Occipital lobe (tissue), 2 donors: ENCODE results near the gene CHRNA3. TPM values are rescaled to one million over a fixed set of nuclear protein-coding genes. Genes with fewer than 3 reads are reported as not detected.
"Not testable (repeated sequence)": the region's sequence is repeated elsewhere in the genome, so short reads cannot be mapped to it uniquely, and the experiment has no call there.

Source experiments
- DNase-seq: peaks from one replicate; lab custom pipeline; 2025; lab: John Stamatoyannopoulos, UW
- total RNA-seq: library from RNA; depleted of rRNA; stranded (reverse); fragments of >200 nt; gene quantifications from one replicate; pipeline ENCODE4 v1.2.3, GENCODE V29; 2014

CHRNA3 gene
- total RNA-seq, 1 donor from 2014 or later = 0.31 TPM

GRCh38 chr15:78618064-78618463 lies 2.7 kb downstream of the CHRNA3 start:
- no peak for DNase-seq

GRCh38 chr15:78617516-78617915 lies 3.3 kb downstream of the CHRNA3 start:
- DNase-seq = no peak

GRCh38 chr15:78617076-78617475 lies 3.7 kb downstream of the CHRNA3 start:
- no peak for DNase-seq

GRCh38 chr15:78616506-78616905 lies 4.3 kb downstream of the CHRNA3 start:
- DNase-seq = no peak

DNA sequence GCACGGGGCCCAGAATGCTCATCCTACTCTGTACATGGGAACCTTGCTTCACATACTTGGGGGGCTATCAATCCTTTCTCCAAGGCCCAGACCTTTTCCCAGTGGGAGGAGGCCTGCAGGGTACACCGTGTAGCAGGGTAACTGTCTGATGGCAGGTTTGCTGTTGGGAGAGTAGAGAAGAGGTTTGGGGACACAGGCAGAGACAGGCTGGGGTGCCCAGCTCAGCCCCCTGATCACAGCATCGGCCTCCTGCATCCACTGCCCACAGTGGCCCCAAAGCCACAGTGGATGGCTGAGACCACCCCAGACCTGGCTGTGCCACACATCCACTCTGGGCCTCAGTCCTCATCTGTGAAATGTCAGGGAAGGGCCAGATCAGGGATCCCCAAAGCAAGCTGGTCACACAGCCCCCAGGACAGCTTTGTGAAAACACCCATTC lies 5.6 kb downstream of the CHRNA3 start:
- no peak for DNase-seq

- no peak for DNase-seq
Measured at GRCh38 chr15:78614021-78614420, 6.8 kb downstream of the CHRNA3 start.

GRCh38 chr15:78609551-78609950 lies 11.2 kb downstream of the CHRNA3 start:
- DNase-seq = not testable (repeated sequence)

- DNase-seq = no peak
Measured at GRCh38 chr15:78605680-78606079, 15.1 kb downstream of the CHRNA3 start.

DNA sequence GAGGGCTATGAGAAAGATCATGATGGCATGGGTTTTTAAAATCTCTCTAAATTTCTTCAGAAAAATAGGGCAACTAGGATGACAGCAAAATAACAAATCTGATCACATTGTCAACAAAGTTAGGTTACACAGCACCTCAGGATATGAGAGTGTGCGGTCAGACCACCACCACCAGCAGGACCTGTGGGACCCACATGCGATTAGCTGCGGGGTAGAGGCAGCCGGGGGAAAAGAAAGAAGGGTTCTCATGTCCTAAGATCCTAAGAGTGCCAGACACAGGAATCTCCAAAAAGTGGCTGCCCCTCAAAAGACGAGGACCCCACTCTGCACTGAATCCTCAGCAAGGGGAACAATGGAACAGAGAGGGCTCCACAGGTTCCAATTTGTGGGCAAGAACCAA lies 15.6 kb downstream of the CHRNA3 start:
- DNase-seq = no peak

GRCh38 chr15:78604420-78604819 lies 16.4 kb downstream of the CHRNA3 start:
- DNase-seq = no peak

- no peak for DNase-seq
Measured at GRCh38 chr15:78603467-78603866, 17.3 kb downstream of the CHRNA3 start.

GRCh38 chr15:78599189-78599588 lies 21.6 kb downstream of the CHRNA3 start:
- no peak for DNase-seq

DNA sequence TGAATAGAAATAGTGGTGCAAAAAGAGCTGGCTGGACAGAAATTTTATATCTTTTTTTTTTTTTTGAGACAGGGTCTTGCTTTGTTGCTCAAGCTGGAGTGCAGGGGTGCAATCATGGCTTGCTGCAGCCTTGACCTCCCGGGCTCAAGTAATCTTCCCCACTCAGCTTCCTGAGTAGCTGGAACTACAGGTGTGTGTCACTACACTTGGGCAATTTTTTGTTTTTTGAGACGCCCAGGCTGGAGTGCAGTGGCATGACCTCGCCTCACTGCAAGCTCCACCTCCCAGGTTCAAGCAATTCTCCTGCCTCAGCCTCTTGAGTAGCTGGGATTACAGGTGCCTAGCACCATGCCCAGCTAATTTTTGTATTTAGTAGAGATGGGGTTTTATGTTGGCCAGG lies 22.4 kb downstream of the CHRNA3 start:
- no peak for DNase-seq

DNA sequence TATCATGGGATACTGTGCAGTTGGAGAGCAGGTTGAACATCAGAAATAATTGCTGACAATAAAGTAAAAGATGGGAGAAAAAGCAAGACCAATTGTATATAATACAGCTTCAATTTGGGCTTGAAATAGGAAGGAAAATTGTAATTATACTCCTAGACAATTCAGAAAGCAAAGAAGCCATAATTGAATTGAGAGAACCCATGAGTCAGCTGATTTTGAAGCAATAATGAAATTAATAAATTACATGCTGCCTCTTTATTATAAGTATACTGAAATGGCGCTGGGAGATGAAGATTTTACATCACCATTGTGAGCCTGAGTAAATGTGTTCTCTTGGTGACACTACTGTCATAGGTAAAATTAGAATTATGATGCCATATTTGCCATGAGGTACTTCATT lies 23.2 kb downstream of the CHRNA3 start:
- DNase-seq = no peak

GRCh38 chr15:78574944-78575343 lies 45.9 kb downstream of the CHRNA3 start:
- no peak for DNase-seq

DNA sequence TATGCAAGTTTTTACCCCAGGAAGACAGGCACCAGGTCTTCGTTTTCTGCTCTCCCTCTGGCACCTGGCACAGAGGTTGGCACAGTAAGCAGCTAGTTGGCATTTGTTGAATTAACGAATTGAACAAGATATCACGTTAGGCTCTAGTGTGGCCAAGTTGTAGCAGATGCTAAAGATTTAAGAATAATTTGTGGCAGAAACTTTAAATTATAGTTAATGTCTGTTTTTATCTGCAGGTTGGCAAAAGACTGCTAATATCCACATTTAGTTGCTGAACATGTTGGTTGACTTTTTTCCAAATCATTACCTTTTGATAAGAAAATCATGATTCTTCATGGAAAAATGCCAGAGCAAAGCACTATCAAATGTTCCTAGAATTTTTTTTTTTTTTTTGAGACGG lies 47.4 kb downstream of the CHRNA3 start:
- no peak for DNase-seq

DNA sequence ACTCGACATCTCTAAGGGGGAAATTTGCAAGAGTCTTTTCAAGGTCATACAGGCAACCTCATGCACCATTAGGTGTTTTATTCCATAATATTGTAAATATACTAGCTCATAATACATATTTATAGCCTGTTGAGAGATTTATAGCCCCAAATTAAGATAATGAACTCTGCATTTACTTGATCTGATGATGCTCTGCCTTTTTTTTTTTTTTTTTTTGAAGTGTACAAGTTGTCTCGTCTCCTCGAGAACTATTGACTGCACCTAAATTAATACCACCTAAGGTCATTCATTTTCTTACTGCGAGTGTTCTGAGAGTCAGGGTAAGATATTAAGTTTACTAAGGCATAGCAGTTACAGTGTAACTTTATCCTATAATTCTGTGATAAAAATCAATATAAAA lies 49.4 kb downstream of the CHRNA3 start:
- DNase-seq = no peak

DNA sequence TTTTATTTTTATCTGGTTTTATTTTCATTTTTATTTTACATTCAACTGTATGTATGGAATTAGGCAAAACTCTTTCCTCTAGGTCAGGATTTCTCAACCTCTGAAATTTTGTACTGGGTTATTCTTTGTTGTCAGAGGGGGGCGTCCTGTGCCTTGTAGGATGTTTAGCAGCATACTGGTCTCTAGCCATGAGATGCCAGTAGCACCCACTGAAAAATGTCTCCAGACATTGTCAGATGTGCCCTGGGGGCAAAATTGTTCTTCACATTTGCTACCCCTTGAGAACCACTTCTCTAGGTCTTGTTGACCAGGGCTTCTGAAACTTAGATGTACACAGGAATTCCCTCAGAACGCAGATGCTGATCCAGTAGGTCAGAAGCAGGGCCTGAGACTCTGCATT lies 50.1 kb downstream of the CHRNA3 start:
- DNase-seq = no peak

GRCh38 chr15:78567531-78567930 lies 53.3 kb downstream of the CHRNA3 start:
- DNase-seq = no peak

GRCh38 chr15:78565951-78566774 lies 54.6 kb downstream of the CHRNA3 start:
- DNase-seq = no peak

GRCh38 chr15:78565097-78565950 lies 55.5 kb downstream of the CHRNA3 start, which contains the start of gene CHRNA5:
CHRNA5 (plus strand) TSS chr15:78565520; CDS start chr15:78565720, 200 bp downstream.
- no peak for DNase-seq

- no peak for DNase-seq
Measured at GRCh38 chr15:78564743-78565096, 56.1 kb downstream of the CHRNA3 start.

DNA sequence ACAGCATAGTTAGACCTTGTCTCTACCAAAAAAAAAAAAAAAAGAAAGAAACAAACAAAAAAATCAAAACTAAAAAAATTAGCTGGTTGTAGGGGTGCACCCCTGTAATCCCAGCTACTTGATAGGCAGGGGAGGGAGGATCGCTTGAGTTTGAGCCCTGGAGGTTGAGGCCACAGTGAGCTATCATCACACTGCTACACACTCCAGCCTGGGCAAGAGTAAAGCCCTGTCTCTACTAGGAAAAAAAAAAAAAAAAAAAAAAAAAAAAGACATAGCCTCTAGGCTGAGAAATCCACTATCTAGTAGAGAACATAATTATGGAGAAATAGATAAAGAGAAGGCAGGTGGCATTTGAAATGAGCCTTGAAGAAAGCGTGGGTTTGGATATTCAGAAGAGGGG lies 57.7 kb downstream of the CHRNA3 start:
- no peak for DNase-seq
